ENCODE measurements around the gene KRTAP5-5. TPM values are rescaled to one million over a fixed set of nuclear protein-coding genes. Genes with fewer than 3 reads are reported as not detected.

The KRTAP5-5 gene
- total RNA-seq, 1 experiment from 2014 or later, result not detected

DNA sequence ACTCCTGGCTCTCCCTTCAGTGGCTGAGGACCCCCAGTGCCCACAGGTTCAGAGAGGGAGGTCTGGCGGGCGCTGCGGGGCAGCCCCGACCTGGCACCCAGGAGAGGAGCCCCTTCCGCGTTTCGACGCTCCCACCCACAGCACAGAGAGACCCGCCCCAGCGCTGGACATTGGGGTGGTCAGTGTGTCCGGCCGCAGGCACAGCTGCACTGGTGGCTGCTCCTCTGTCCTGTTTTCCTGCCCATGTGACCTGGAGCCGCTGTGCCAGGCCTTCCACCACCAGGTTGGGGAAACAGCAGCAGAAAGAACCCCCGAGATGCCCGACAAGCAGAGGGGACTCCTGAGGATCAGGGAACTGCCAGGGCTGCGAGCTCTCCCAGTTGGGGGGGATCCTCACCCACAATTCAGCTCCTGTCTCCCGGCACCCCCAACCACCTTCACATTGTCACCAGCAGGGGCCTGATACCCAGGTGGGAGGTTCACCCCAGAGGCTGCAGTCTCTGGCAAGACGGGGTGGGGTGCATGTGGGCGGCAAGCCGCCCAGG, 13.6 kb downstream of the KRTAP5-5 start:
- Histone ChIP-seq H2BK15ac (ENCODE audit: low read depth, low read length) (no peak overlapping the region), H2BK12ac (ENCODE audit: insufficient read length, low read depth, low read length) (no peak overlapping the region), H3K27me3 (ENCODE audit: insufficient read depth, low read length) (no peaks in the 10 kb centered on the region), H4K91ac (ENCODE audit: insufficient read length, low read depth, low read length) (no peak overlapping the region), H4K20me1 (ENCODE audit: control insufficient read depth, insufficient read depth, insufficient read length) (no peaks in the 10 kb centered on the region), H3K4ac (ENCODE audit: low read depth, low read length) (no peak overlapping the region), H3K27ac (ENCODE audit: insufficient read length, low read depth, low read length) (no peak overlapping the region), H4K5ac (ENCODE audit: insufficient read length, low read depth, low read length) (no peak overlapping the region), H3K4me2 (ENCODE audit: insufficient read depth, insufficient read length, low read length) (no peak overlapping the region), H3K79me2 (ENCODE audit: insufficient read depth, low read length) (no peaks in the 10 kb centered on the region), H3K14ac (ENCODE audit: insufficient read depth, low read length) (no peak overlapping the region), H3K56ac (ENCODE audit: insufficient read length, low read depth, low read length) (no peak overlapping the region), H3K23ac (ENCODE audit: insufficient read length, low read depth, low read length) (no peak overlapping the region), H3K23me2 (ENCODE audit: insufficient read length, low read depth, low read length, poor library complexity, severe bottlenecking) (no peaks in the 10 kb centered on the region), H2BK20ac (ENCODE audit: low read depth, low read length, poor library complexity, severe bottlenecking) (no peak overlapping the region), H4K8ac (replicated peaks; ENCODE audit: insufficient read length, low read depth, low read length) (no peak overlapping the region), H3K4me1 (ENCODE audit: insufficient read depth, low read length) (no peaks in the 10 kb centered on the region), H3K9ac (ENCODE audit: extremely low read depth, insufficient read length, low read length) (no peak overlapping the region), H3K18ac (ENCODE audit: insufficient read length, low read depth, low read length) (no peak overlapping the region), H2AFZ (ENCODE audit: low read length) (no peak overlapping the region), H3K9me3 (ENCODE audit: control insufficient read depth, low read depth, low read length) (no peaks in the 10 kb centered on the region), H2BK5ac (ENCODE audit: insufficient read length, low read length) (no peak overlapping the region), H3K79me1 (ENCODE audit: insufficient read depth, low read depth, low read length, poor library complexity, severe bottlenecking) (no peaks in the 10 kb centered on the region), H2BK120ac (ENCODE audit: low read depth, low read length, poor library complexity, severe bottlenecking) (no peak overlapping the region), H3T11ph (ENCODE audit: low read length) (no peak overlapping the region), H2AK5ac (ENCODE audit: insufficient read length, low read length) (no peak overlapping the region)
- peaks cover 37% of the 10 kb centered on the region for H3K27me3 Mint-ChIP-seq (ENCODE audit: low read depth)
- peaks cover 3 to 5% of the 10 kb centered on the region in 2 experiments; a peak in 2 of 4 replicates for H3K4me1 Mint-ChIP-seq
- no peak overlapping the region for H3K27ac Mint-ChIP-seq
- no peak for DNase-seq
- no CpG with 5 or more reads among the region's 20 CpGs for WGBS (ENCODE audit: extremely low coverage, insufficient read length, low lambda C conversion rate)
- H3K9me3 Mint-ChIP-seq, result peaks cover 0 to 4% of the 10 kb centered on the region in 2 experiments; a peak in 1 of 5 replicates
- H3K4me3 Mint-ChIP-seq, result no peak overlapping the region
- TF ChIP-seq, protein P1, sequence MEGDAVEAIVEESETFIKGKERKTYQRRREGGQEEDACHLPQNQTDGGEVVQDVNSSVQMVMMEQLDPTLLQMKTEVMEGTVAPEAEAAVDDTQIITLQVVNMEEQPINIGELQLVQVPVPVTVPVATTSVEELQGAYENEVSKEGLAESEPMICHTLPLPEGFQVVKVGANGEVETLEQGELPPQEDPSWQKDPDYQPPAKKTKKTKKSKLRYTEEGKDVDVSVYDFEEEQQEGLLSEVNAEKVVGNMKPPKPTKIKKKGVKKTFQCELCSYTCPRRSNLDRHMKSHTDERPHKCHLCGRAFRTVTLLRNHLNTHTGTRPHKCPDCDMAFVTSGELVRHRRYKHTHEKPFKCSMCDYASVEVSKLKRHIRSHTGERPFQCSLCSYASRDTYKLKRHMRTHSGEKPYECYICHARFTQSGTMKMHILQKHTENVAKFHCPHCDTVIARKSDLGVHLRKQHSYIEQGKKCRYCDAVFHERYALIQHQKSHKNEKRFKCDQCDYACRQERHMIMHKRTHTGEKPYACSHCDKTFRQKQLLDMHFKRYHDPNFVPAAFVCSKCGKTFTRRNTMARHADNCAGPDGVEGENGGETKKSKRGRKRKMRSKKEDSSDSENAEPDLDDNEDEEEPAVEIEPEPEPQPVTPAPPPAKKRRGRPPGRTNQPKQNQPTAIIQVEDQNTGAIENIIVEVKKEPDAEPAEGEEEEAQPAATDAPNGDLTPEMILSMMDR (conservative IDR thresholded peaks at IDR 0.05), result no peak
- H3K36me3 Mint-ChIP-seq (ENCODE audit: insufficient read depth in 1 of 3, low read depth in 3 of 3), result no peaks in the 10 kb centered on the region
